Lung (tissue), 12 donors: ENCODE data around the gene GOLGB1. TPM values are rescaled to one million over a fixed set of nuclear protein-coding genes. Genes with fewer than 3 reads are reported as not detected.

Experiments used
- ATAC-seq: fragments of 200-7000 bp; cut with Tn5 transposase; one replicate; pipeline ENCODE4 v1.9.1; 2020; ENCODE audit warnings: moderate number of reproducible peaks; ENCODE audit not compliant: insufficient read depth, low FRiP score
- DNase-seq, 3 donors: peaks; one replicate each; pipeline ENCODE4 v3.0.0-alpha.2; 2013 to 2017
- H3K27ac ChIP-seq, 2 donors: one replicate each; pipeline ENCODE4 v1.5.1; 2013; ENCODE audit warnings: mild to moderate bottlenecking in 2 of 2, moderate library complexity in 2 of 2, control low read depth in 1 of 2, inconsistent platforms in 1 of 2, low read depth in 1 of 2, low read length in 1 of 2
- H3K27me3 ChIP-seq, 3 donors: one replicate each; pipeline ENCODE4 v1.5.1; 2013; ENCODE audit warnings: low read length in 2 of 3; ENCODE audit not compliant: control insufficient read depth in 3 of 3, insufficient read depth in 3 of 3
- H3K36me3 ChIP-seq, 4 donors: one replicate each; pipeline ENCODE4 v1.5.1; 2013; ENCODE audit warnings: low read length in 4 of 4, mild to moderate bottlenecking in 1 of 4, moderate library complexity in 1 of 4; ENCODE audit not compliant: control insufficient read depth in 4 of 4, insufficient read depth in 4 of 4
- H3K4me1 ChIP-seq, 5 donors: one replicate each; pipeline ENCODE4 v1.5.1; 2013; ENCODE audit warnings: low read length in 5 of 5, mild to moderate bottlenecking in 2 of 5, moderate library complexity in 1 of 5; ENCODE audit not compliant: control insufficient read depth in 5 of 5, insufficient read depth in 5 of 5
- H3K4me3 ChIP-seq: one replicate; pipeline ENCODE4 v1.5.1; 2013; ENCODE audit warnings: mild to moderate bottlenecking, control low read depth, moderate library complexity
- H3K9ac ChIP-seq, 2 donors: one replicate each; pipeline ENCODE4 v1.5.1; 2013; ENCODE audit warnings: low read length in 2 of 2, control low read depth in 1 of 2; ENCODE audit not compliant: insufficient read depth in 1 of 2
- H3K9me3 ChIP-seq, 4 donors: one replicate each; pipeline ENCODE4 v1.5.1; 2013; ENCODE audit warnings: low read length in 3 of 4, mild to moderate bottlenecking in 1 of 4, moderate library complexity in 1 of 4; ENCODE audit not compliant: control insufficient read depth in 4 of 4, insufficient read depth in 3 of 4
- WGBS, 2 donors: extraction: QIAGEN DNeasy Blood & Tissue Kit; methylation state at CpG; one replicate each; pipeline ENCODE4 v1.1.7; 2013; 5-methylcytosine and 5-hydroxymethylcytosine counted together
- polyA plus RNA-seq, 2 donors: library from polyadenylated mRNA; stranded (reverse); fragments of 200-250 nt; gene quantifications; one replicate each; pipeline ENCODE4 v1.2.1, GENCODE V29; 2013
- total RNA-seq, 2 donors: library from RNA; depleted of rRNA in 1 of 2; stranded (reverse); fragments of >200 nt in 1 of 2; gene quantifications; one replicate each; pipeline ENCODE4 v1.2.1, GENCODE V29; 2014 to 2021
- TF ChIP-seq, protein P1 (sequence below): IDR thresholded peaks from 2 replicates; pipeline ENCODE4 v1.5.1; 2012; ENCODE audit warnings: mild to moderate bottlenecking; ENCODE audit errors: control extremely low read depth, extremely low read depth
- donor health status: control.
- donor health status: control.
- donor health status: Bipolar disorder and iron deficiency.
- donor health status: healthy.
- donor health status: DM: yes; HTN: yes; CAD: no.

The GOLGB1 gene
- total and polyA plus RNA-seq, 4 donors: 11.6 to 92.8 (median 31.1) TPM

DNA sequence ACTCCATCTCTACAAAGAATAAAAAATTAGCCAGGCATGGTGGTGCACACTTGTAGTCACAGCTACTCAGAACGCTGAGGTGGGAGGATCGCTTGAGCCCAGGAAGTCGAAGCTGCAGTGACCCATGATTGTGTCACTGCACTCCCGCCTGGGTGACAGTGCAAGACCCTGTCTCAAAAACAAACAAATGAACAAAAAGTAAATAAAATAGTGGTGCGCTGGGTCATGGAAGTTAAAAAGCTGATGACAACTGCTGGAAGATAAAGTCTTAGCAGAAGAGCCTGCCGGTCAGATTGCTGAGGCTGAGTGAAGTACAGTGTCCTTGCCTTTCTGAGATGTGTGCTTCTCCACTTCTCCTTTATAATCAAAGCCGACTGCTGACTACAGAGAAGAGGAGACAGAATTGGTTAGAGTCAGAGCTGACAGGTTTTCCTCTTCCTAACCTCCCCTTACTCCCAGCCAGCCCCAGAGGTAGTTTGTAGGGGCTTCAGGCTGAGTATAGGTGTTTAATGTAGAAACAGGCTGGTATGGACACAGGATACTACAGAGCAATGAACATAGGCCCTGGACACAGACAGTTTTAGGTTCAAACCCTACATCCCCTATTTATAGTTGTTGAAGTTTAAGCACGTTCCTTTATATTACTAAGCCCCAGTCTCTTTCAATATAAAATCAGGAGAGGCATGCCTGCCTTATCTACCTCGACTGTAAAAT, 106.8 kb downstream of the GOLGB1 start:
- Histone ChIP-seq H3K9ac (no peak overlapping the region), H3K9me3 (no peaks in the 10 kb centered on the region), H3K27me3 (no peaks in the 10 kb centered on the region), H3K27ac (no peak overlapping the region), H3K36me3 (peaks cover 0 to 6% (median 0%) of the 10 kb centered on the region in 4 donors), H3K4me3 (no peak overlapping the region), H3K4me1 (no peaks in the 10 kb centered on the region)
- DNase-seq (no peak), ATAC-seq (no peak)
- TF ChIP-seq, protein P1, sequence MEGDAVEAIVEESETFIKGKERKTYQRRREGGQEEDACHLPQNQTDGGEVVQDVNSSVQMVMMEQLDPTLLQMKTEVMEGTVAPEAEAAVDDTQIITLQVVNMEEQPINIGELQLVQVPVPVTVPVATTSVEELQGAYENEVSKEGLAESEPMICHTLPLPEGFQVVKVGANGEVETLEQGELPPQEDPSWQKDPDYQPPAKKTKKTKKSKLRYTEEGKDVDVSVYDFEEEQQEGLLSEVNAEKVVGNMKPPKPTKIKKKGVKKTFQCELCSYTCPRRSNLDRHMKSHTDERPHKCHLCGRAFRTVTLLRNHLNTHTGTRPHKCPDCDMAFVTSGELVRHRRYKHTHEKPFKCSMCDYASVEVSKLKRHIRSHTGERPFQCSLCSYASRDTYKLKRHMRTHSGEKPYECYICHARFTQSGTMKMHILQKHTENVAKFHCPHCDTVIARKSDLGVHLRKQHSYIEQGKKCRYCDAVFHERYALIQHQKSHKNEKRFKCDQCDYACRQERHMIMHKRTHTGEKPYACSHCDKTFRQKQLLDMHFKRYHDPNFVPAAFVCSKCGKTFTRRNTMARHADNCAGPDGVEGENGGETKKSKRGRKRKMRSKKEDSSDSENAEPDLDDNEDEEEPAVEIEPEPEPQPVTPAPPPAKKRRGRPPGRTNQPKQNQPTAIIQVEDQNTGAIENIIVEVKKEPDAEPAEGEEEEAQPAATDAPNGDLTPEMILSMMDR: no peak
- 81 to 82% methylated on average over 9 of the region's 9 CpGs for WGBS, 2 donors

DNA sequence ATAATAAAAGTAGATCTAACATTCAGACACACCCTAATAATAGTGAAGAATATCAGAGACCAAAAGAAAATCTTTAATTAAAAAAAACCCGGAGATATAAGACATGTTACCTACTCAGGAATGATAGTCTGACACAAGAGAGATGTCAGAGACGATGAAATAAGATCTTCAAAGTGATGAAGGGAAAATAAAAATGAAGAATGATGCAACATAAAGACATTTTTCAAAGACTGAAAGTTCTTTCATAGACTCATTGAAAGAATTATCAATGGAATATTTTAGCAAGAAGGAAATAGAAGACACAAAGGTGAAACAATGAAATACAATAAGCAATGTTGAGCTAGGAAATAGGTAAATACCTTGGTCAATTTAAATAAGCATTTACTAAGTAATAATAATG, 108.4 kb downstream of the GOLGB1 start:
- TF ChIP-seq, protein P1: no peak
- ATAC-seq: no peak

DNA sequence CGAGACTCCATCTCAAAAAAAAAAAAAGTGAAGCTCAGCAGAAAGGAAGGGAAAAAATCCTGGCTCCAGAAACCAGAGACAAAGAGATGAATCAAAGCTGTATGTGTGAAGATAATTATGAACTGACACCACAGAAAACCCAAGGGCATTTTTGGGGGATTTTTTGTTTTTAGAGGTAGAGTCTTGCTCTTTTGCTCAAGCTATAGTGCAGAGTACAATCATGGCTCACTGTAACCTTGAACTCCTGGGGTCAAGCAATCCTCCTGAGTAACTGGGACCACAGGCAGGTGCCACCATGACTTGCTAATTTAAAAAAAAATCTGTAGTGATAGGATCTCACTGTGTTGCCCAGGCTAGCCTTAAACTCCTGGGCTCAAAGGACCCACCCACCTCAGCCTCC, 111.6 kb downstream of the GOLGB1 start:
- no peak for DNase-seq
- no peak for ATAC-seq
- H3K4me3 ChIP-seq: no peak overlapping the region
- WGBS, 2 donors: 93 to 95% methylated on average over 1 of the region's 1 CpG
- H3K9ac ChIP-seq: no peak overlapping the region
- H3K9me3 ChIP-seq: no peaks in the 10 kb centered on the region
- H3K27ac ChIP-seq: no peak overlapping the region
- H3K27me3 ChIP-seq: no peaks in the 10 kb centered on the region
- peaks cover 0 to 4% (median 0%) of the 10 kb centered on the region in 4 donors for H3K36me3 ChIP-seq
- TF ChIP-seq, protein P1: no peak
- H3K4me1 ChIP-seq: no peaks in the 10 kb centered on the region

More for the DNA sequence above, 108.4 kb downstream of the GOLGB1 start:
- no peak overlapping the region for H3K9ac ChIP-seq
- H3K36me3 ChIP-seq: peaks cover 0 to 6% (median 0%) of the 10 kb centered on the region in 4 donors
- H3K4me1 ChIP-seq: no peaks in the 10 kb centered on the region
- 95 to 96% methylated on average over 2 of the region's 2 CpGs for WGBS, 2 donors
- no peak overlapping the region for H3K4me3 ChIP-seq
- no peaks in the 10 kb centered on the region for H3K9me3 ChIP-seq
- no peak overlapping the region for H3K27ac ChIP-seq
- H3K27me3 ChIP-seq: no peaks in the 10 kb centered on the region
- no peak for DNase-seq
